K562 (cell line): ENCODE results near the gene ALG9. TPM values are rescaled to one million over a fixed set of nuclear protein-coding genes. Genes with fewer than 3 reads are reported as not detected.
A peak's percentile ranks its signal among the peaks of the same experiment; 100 is the strongest.

ENCODE experiments used
- FOXK1 ChIP-seq: sonication (generic); formaldehyde crosslinking; IDR thresholded peaks from 2 replicates; pipeline ENCODE4 v1.8.0; 2022; ENCODE audit warnings: missing genetic modification reagents, mild to moderate bottlenecking, borderline replicate concordance
- FOXM1 ChIP-seq, 2 experiments: fragments of 450-650 bp in 1 of 2; sonication (generic) in 1 of 2; formaldehyde crosslinking in 1 of 2; IDR thresholded peaks; 2 replicates each; pipeline versions ENCODE4 v1.6.1 to v1.9.0; 2017 to 2022; ENCODE audit warnings: low read depth in 2 of 2, mild to moderate bottlenecking in 2 of 2, missing genetic modification reagents in 1 of 2, moderate library complexity in 1 of 2
- HMG20B ChIP-seq: fragments of 250-450 bp; sonication (Bioruptor Pico); IDR thresholded peaks from 2 replicates; pipeline ENCODE4 v1.5.0; 2021; ENCODE audit warnings: mild to moderate bottlenecking
- NUFIP1 ChIP-seq: fragments of 450-650 bp; IDR thresholded peaks from 2 replicates; pipeline ENCODE4 v1.6.1; 2018; ENCODE audit not compliant: partially characterized antibody
- RBBP5 ChIP-seq: fragments of 200-600 bp; sonication (generic); IDR thresholded peaks from 2 replicates; pipeline ENCODE4 v1.6.1; 2012; ENCODE audit warnings: borderline replicate concordance, mild to moderate bottlenecking, low read length, control low read depth, inconsistent platforms; ENCODE audit not compliant: insufficient read depth, poor library complexity, severe bottlenecking
- SAFB ChIP-seq: fragments of 200-400 bp; formaldehyde crosslinking; IDR thresholded peaks from 2 replicates; pipeline ENCODE4 v1.6.1; 2017; ENCODE audit warnings: low read depth, low read length, borderline replicate concordance
- SP2 ChIP-seq: IDR thresholded peaks from 2 replicates; pipeline ENCODE4 v1.6.1; 2011; ENCODE audit warnings: mild to moderate bottlenecking, low read depth, low read length, moderate library complexity; ENCODE audit not compliant: poor library complexity, severe bottlenecking; ENCODE audit errors: extremely low read depth
- SPI1 ChIP-seq: IDR thresholded peaks from 2 replicates; pipeline ENCODE4 v1.6.1; 2011; ENCODE audit warnings: low read depth, low read length, control low read depth, borderline replicate concordance
- TARDBP ChIP-seq: fragments of 450-650 bp; IDR thresholded peaks from 2 replicates; pipeline ENCODE4 v1.6.1; 2016
- ZKSCAN3 ChIP-seq: fragments of 250-450 bp; sonication (Bioruptor Pico); IDR thresholded peaks from 2 replicates; pipeline ENCODE4 v1.4.0; 2020
- ZNF140 ChIP-seq: fragments of 250-450 bp; sonication (Bioruptor Pico); IDR thresholded peaks from 2 replicates; pipeline ENCODE4 v1.8.0; 2021; ENCODE audit warnings: moderate library complexity, mild to moderate bottlenecking, inconsistent platforms
- ZNF175 ChIP-seq: fragments of 200-800 bp; sonication (Bioruptor generic); IDR thresholded peaks from 2 replicates; pipeline ENCODE4 v1.6.1; 2016; ENCODE audit warnings: low read depth, mild to moderate bottlenecking, missing genetic modification characterization, missing compliant biosample characterization
- ZNF436 ChIP-seq: fragments of 250-450, 450-650 bp; sonication (Bioruptor Pico); formaldehyde crosslinking; IDR thresholded peaks from 2 replicates; pipeline ENCODE4 v1.7.0; 2020; ENCODE audit warnings: mild to moderate bottlenecking
- polyA plus RNA-seq, 8 experiments: library from polyadenylated mRNA; depleted of rRNA in 4 of 8; stranded (reverse) in 5 of 8; unstranded in 3 of 8; fragments of >200 nt; fragmentation: Nextera tagmentation in 2 of 8; fragmentation: Illumina TruSeq in 1 of 8; extraction: Ambion mirVana in 2 of 8; extraction: Trizol in 1 of 8; gene quantifications; 2 replicates each; pipeline versions ENCODE4 v1.2.1 to v1.2.3, GENCODE V29; 2011 to 2014; ENCODE audit warnings: inconsistent platforms in 1 of 8, missing spikeins in 1 of 8
- total RNA-seq, 7 experiments: library from RNA; depleted of rRNA in 6 of 7; stranded (reverse); fragments of >200 nt in 6 of 7; fragmentation: Illumina TruSeq in 2 of 7; extraction: Trizol in 2 of 7; gene quantifications; 2 replicates each; pipeline versions ENCODE4 v1.2.1 to v1.2.3, GENCODE V29; 2011 to 2021; ENCODE audit warnings: low replicate concordance in 1 of 7
- TF ChIP-seq, protein P1 (sequence below): fragments of 450-650 bp; formaldehyde crosslinking; IDR thresholded peaks from 2 replicates; pipeline ENCODE4 v1.4.0; 2020; ENCODE audit warnings: mild to moderate bottlenecking, moderate library complexity
- TF ChIP-seq, protein P2 (sequence below): fragments of 250-450 bp; sonication (Bioruptor Pico); IDR thresholded peaks from 2 replicates; pipeline ENCODE4 v1.8.0; 2021; ENCODE audit warnings: mild to moderate bottlenecking, moderate library complexity
- TF ChIP-seq, protein P3 (sequence below): sonication (generic); formaldehyde crosslinking; IDR thresholded peaks from 2 replicates; pipeline ENCODE4 v1.9.0; 2022; ENCODE audit warnings: mild to moderate bottlenecking, missing genetic modification reagents
- TF ChIP-seq, protein P4 (sequence below): fragments of 250-450 bp; sonication (Bioruptor Pico); IDR thresholded peaks from 2 replicates; pipeline ENCODE4 v1.5.0; 2021; ENCODE audit warnings: mild to moderate bottlenecking, moderate library complexity
- TF ChIP-seq, protein P5 (sequence below): sonication (generic); formaldehyde crosslinking; IDR thresholded peaks from 2 replicates; pipeline ENCODE4 v1.8.1; 2023; ENCODE audit warnings: mild to moderate bottlenecking, missing genetic modification reagents

Gene ALG9
- total and polyA plus RNA-seq, 9 of the 15 experiments (the other 6 are each of a cell fraction or from before 2014, with no cell fraction given) = 11.5 to 40.5 (median 24.9) TPM

DNA sequence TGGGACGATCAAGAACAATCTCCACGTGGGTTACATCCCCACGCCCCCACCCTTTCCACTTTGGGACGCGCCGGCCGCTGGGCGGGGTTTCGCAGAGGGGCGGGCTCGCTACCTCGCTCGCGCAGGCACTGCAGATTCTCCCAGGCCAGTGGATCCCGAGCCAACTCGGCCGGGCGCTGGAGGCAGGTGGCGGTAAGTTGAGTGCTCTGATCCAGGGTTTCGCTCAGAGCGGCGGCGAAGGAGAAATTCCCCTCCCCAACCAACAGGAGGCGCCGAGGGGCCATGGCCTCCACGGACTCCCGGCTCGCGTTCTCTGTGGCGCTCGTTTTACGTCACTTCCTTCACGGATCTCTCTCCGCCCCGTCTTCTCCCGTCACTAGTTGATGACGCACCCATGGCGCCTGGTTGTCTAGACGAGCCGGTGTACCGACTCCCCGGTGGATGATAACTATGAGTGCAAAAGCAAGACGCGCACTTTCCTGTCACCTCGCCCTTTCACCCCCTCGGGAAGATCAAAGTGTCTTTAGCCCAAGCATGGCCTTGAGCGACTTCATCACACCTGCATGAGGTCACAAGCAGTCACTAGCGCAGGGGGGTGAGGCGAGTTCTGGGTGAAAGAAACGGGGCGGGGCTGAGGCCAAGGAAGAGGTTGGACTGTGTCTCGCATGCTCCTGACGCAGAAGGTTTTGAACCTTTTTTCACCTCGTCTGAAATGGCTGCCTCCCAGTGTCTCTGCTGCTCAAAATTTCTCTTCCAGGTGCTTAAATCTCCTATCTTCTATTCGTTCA lies 7.7 kb upstream of the ALG9 start, which contains the start of the genes CFAP68 and FDXACB1 (continued):
- peak; percentile 80 for TF ChIP-seq SAFB
- TF ChIP-seq RBBP5 = peak; percentile 58
- TF ChIP-seq ZKSCAN3 = no peak
- TF ChIP-seq, protein P1, sequence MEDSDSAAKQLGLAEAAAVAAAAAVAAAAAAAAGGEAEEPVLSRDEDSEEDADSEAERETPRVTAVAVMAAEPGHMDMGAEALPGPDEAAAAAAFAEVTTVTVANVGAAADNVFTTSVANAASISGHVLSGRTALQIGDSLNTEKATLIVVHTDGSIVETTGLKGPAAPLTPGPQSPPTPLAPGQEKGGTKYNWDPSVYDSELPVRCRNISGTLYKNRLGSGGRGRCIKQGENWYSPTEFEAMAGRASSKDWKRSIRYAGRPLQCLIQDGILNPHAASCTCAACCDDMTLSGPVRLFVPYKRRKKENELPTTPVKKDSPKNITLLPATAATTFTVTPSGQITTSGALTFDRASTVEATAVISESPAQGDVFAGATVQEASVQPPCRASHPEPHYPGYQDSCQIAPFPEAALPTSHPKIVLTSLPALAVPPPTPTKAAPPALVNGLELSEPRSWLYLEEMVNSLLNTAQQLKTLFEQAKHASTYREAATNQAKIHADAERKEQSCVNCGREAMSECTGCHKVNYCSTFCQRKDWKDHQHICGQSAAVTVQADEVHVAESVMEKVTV (CRISPR knock-in tag) = peak; percentile 82
- TF ChIP-seq, protein P2, sequence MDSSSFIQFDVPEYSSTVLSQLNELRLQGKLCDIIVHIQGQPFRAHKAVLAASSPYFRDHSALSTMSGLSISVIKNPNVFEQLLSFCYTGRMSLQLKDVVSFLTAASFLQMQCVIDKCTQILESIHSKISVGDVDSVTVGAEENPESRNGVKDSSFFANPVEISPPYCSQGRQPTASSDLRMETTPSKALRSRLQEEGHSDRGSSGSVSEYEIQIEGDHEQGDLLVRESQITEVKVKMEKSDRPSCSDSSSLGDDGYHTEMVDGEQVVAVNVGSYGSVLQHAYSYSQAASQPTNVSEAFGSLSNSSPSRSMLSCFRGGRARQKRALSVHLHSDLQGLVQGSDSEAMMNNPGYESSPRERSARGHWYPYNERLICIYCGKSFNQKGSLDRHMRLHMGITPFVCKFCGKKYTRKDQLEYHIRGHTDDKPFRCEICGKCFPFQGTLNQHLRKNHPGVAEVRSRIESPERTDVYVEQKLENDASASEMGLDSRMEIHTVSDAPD (CRISPR knock-in tag) = no peak
- TF ChIP-seq, protein P3, sequence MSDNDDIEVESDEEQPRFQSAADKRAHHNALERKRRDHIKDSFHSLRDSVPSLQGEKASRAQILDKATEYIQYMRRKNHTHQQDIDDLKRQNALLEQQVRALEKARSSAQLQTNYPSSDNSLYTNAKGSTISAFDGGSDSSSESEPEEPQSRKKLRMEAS (CRISPR knock-in tag) = peak; percentile 89
- no peak for TF ChIP-seq HMG20B (CRISPR knock-in tag)
- TF ChIP-seq ZNF436 (CRISPR knock-in tag) = no peak
- TF ChIP-seq FOXM1 (IDR thresholded peaks at IDR 0.05; ENCODE audit: low read depth) = no peak
- no peak; the same call in 1 of the 2 replicates for TF ChIP-seq FOXM1 (CRISPR knock-in tag; IDR thresholded peaks at IDR 0.05; ENCODE audit: low read depth)
- no peak for TF ChIP-seq SP2
- TF ChIP-seq NUFIP1 = no peak
- TF ChIP-seq SPI1 = 0 out of 2 replicates have a peak, but pooled peaks have one; percentile 30
- TF ChIP-seq, protein P4, sequence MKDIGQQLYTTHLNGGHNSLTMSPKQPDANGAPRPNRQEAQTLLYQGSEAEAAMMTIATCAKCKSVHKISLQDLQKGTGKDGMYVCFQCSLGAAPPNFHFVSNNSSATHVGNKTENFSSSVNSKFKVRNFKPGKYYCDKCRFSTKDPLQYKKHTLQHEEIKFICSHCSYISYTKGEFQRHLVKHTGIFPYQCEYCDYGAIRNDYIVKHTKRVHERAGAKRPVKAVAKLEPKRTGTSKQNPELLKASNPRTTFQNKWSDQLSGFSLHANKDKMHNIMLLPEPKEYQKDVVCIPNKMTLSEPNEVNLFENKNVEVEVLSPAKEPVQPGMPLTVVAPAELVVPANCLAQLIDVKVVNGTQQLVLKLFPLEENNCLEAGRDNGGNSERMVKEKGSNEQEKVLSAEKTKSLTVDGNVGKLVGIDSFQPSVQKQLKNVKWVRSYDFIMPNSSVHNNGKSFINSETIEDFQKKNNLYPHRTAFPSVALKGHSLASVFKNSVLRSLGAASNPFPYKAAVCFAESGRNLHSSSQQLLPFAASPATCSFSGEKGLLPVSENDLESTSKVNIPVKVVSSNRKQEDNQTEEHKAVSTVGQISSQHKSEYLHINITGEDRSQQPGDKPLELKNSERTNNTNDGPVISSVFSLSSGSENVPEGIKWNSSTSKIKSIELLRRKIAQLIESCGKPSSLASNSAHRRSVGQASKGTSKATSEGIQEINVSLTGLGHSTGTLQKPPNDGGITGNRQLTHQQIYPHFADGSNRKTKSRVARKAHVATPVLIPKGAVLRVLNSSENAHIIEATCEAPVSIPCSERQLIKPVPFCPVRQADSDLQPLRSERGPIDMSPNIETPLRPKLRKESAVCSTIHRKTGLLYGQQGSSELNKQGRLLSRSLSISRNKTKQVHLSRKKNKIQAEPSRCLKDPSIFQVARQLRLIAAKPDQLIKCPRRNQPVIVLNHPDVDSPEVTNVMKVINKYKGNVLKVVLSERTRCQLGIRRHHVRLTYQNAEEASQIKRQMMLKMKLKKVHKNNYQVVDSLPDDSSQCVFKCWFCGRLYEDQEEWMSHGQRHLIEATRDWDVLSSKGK (CRISPR knock-in tag) = no peak
- TF ChIP-seq, protein P5, sequence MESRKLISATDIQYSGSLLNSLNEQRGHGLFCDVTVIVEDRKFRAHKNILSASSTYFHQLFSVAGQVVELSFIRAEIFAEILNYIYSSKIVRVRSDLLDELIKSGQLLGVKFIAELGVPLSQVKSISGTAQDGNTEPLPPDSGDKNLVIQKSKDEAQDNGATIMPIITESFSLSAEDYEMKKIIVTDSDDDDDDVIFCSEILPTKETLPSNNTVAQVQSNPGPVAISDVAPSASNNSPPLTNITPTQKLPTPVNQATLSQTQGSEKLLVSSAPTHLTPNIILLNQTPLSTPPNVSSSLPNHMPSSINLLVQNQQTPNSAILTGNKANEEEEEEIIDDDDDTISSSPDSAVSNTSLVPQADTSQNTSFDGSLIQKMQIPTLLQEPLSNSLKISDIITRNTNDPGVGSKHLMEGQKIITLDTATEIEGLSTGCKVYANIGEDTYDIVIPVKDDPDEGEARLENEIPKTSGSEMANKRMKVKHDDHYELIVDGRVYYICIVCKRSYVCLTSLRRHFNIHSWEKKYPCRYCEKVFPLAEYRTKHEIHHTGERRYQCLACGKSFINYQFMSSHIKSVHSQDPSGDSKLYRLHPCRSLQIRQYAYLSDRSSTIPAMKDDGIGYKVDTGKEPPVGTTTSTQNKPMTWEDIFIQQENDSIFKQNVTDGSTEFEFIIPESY (CRISPR knock-in tag) = 0 out of 2 replicates have a peak, but pooled peaks have one; percentile 20
- TF ChIP-seq FOXK1 = no peak
- TF ChIP-seq ZNF175 (CRISPR knock-in tag) = no peak
- no peak for TF ChIP-seq ZNF140
- TF ChIP-seq TARDBP = peak; percentile 94
